GM21786 (cell line): Measurements from ENCODE around the gene MOB3A.
"Not testable (repeated sequence)": the region's sequence is repeated elsewhere in the genome, so short reads cannot be mapped to it uniquely, and the experiment has no call there.

ENCODE experiments used
- ATAC-seq: cut with Tn5 transposase; IDR thresholded peaks from one replicate; pipeline ENCODE4 v1.9.1; 2021; ENCODE audit not compliant: unreplicated experiment

MOB3A gene

DNA sequence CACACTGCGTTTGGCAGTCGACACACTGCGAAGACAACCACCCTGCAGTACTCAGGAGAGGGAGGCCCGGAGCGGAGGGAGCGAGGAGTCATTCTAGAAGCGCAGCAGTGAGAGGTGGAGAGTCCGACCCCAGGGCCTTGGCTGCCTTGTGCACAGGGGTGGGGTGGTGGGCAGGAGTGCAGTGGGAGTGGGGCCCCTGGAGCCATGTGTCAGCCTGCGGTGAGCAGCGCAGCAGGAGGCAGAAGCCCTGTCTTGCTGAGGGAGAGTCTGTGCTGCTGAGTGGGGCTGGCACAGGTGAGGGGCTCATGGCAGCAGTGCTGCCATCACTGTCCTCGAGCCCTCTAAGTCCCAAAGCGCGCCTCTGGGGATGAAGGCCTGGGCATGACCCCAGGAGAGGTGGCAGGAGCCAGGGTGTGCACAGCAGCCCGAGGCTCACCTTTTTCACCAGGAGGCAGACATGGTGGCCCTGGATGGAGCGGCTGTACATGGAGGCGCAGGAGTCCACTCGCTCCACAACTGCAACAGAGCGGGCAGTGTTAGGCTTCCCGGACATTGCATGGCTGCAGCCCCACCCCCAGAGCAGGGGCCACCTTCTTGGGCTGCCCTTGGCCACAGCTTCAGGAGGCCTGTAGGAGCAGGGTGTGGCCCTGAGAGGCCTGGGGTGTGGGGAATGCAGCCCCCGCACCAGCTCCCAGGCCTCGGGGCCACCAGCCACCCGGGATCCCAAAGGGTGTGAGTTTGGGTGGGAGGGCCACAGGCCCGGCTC is 12.3 kb upstream of the MOB3A start:
- no peak for ATAC-seq

DNA sequence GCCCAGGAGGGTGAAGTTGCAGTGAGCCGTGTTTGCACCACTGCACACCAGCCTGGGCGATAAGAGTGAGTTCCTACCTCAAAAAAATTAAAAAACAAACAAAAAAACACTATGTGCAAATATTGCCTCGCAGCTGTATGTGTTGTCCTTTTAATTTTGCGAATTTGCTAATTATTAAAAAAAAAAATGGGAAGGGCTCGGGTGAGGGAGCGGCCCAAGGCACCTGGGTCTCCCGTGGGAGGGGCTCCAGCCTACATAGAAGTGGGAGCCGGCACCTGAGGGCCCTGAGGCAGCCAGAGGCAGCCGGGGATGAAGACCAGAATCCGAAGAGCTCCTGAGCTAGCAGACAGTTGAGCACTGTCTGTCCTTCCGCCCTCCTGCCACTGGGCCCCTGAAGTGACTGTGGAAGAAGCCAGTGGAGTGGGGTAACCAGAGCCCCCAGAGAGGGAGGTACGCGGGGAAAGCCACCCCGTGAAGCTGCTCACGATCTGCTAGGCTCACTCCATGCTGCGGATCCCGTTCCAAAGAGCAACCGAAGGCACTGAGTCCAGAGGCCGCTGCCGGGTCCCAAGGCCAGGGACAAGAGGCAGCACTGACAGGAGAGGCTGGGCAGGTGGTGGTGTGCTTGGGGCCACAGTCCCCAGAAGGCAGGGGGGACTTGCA is 7.0 kb upstream of the MOB3A start:
- no peak for ATAC-seq

GRCh38 chr19:2101417-2102335 is 5.5 kb upstream of the MOB3A start:
- ATAC-seq: no peak

DNA sequence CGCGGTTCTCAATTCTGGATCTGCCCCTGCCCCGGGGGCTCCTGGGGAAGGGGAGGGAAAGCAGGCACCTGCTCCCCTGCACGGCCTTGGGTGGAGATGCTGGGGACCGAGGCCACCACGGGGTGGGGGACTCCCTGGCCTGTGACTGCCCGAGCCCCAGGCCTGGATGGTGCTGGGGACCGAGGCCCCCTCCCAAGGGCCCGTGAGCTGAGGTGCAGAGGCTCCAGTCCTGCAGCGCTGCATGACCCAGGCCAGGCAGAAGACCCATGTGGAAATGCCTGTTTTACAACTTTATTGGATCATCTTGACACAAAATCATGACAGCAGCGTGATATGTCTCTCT is 4.6 kb upstream of the MOB3A start:
- no peak for ATAC-seq

DNA sequence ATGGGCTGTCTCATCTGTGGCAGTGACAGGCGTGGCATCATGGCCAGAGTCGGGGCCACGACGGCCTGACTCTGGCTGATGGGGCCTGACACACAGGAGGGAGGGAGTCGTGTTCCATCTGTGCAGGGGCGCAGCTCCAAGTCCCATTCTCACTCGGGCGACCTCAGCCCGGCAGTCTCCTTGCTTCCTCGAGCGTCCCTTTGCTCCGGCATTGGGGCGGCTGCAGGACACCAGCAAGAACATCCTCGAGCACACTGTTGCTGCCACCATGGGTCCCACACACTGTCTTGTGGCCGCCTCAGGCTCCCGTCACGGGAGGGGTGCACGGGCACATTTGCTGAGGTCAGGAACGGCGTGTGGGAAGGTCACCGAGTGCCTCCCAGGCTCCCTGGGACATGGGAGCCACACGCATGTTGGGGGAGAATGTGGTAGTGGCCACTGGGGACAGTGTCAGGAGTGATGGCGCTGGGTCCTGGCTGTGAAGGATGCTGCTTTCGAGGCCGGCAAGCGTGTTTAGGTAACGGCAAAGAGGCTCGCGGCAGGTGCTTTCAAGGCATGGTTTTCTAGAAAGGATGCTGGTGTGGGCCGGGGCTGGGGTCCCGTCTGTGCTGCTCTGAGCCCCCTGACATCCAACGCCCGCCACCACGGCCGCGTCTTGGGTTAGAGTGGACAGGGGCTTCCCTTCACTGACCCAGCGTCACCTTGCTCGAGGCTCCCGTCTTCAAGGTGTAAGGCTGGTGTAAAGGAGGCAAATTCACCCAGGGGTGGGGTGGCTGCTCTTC is 4.0 kb upstream of the MOB3A start:
- no peak for ATAC-seq

DNA sequence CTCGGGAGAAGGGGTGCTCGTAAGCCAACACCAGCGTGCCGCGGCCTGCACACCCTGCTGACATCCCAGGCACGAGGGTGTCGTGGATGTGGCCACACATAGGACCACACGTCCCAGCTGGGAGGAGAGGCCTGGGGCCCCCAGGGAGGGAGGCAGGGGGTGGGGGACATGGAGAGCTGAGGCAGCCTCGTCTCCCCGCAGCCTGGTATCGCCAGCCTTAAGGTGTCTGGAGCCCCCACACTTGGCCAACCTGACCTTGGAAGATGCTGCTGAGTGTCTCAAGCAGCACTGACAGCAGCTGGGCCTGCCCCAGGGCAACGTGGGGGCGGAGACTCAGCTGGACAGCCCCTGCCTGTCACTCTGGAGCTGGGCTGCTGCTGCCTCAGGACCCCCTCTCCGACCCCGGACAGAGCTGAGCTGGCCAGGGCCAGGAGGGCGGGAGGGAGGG is 3.0 kb upstream of the MOB3A start:
- no peak for ATAC-seq

DNA sequence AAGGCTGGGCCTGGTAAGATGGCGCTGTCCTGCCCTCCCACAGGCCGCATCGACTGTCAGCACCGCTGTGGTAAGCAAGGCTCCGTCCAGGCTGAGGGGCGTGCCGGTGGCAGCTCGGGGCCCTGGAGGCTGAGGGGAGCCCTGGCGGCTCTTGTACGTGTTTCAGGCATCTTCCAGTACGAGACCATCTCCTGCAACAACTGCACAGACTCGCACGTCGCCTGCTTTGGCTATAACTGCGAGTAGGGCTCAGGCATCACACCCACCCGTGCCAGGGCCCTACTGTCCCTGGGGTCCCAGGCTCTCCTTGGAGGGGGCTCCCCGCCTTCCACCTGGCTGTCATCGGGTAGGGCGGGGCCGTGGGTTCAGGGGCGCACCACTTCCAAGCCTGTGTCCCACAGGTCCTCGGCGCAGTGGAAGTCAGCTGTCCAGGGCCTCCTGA is 1.8 kb upstream of the MOB3A start:
- ATAC-seq: no peak

DNA sequence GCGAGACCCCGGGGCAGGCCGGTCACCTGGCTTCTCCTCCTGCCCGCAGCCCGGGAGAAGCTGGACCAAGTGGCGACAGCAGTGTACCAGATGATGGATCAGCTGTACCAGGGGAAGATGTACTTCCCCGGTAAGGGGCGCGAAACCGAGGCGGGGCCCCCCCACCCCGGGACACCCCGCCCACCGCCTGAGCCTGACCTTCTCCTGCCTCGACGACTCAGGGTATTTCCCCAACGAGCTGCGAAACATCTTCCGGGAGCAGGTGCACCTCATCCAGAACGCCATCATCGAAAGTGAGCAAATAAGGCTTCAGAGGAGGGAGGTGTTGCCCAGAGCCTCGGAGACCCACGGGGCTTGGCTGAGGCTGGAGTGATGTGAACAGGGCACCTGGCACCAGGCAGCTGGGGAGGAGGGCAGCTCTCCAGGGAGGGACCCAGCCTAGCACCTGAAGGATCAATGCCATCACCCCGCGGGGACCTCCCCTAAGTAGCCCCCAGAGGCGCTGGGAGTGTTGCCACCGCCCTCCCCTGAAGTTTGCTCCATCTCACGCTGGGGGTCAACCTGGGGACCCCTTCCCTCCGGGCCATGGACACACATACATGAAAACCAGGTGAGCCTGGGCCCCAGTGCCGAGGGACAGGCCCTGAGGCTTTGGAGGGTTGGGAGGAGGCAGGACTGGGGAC is 1.2 kb upstream of the MOB3A start:
- no peak for ATAC-seq

GRCh38 chr19:2096480-2097202 is 515 bp upstream of the MOB3A start, which contains the start of gene IZUMO4:
Gene IZUMO4 (plus strand): TSS chr19:2096915. CDS start chr19:2096946, 31 bp downstream.
- peak; percentile 68 for ATAC-seq

DNA sequence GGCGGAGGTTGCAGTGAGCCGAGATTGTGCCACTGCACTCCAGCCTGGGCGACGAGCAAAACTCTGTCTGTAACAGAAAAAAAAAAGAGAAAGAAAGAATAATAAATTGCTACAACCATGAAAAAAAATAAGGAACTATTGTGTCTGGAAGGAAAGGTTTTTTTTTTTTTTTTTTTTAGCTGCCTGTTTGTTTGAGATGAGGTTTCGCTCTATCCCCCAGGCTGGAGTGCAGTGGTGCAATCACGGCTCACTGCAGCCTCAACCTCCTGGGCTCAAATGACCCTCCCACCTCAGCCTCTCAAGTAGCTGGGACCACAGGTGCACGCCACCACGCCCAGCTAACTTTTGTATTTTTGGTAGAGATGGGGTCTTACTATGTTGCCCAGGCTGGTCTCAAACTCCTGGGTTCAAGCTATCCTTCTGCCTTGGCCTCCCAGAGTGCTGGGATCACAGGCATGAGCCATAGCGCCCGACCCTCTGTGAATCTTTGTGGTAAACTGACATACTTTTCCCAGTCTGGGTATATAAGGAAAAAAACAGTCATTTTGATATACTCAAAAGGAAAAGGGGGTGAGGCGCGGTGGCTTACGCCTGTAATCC is 4.1 kb downstream of the MOB3A start:
- ATAC-seq: not testable (repeated sequence)

DNA sequence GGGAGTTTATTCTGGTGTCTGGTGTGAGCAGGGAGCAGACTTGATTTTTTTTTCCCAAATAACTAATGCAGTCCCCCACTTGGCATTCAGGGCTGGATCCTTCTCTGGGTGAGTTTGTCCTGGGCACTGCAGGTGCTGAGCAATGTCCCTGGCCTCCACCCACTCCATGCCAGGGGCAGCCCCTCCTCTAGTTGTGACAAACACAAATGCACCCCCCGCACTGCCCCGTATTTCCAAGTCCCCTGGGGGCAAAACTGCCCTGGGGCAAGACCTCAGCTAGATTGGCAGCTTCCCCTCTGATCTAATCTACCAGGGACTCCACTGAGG is 6.4 kb downstream of the MOB3A start:
- ATAC-seq: no peak

DNA sequence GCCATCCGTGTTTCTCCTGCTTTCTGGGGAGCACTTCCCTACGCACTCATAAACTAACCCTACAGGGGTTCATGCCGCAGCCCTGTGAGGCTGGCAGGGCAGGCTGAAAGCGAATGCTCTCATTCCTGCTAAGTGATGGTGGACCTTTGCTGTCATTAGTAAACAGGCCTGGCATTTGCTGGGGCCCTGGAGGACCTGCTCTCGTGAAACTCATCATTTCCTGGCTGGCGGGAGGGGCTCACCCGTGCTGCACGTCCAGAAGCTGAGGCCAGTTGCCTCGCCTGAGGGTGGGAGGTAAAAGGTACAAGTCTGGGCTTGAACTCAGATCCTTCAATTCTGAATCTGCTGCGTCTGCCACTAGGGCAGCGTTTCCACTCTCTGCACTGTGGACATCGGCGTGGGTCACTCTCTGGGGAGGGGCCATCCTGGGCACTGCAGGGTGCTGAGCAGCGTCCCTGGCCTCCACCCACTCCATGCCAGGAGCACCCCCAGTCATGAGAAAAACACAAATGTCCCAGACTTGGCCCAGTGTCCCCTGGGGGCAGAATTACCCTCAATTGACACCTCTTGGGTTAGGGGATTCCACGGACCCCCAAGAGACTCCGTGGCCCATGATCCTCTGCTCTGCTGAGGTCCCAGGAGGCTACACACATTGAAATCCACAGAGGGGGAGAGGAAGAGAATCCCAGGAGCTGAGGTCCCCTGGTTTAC is 7.0 kb downstream of the MOB3A start:
- no peak for ATAC-seq

DNA sequence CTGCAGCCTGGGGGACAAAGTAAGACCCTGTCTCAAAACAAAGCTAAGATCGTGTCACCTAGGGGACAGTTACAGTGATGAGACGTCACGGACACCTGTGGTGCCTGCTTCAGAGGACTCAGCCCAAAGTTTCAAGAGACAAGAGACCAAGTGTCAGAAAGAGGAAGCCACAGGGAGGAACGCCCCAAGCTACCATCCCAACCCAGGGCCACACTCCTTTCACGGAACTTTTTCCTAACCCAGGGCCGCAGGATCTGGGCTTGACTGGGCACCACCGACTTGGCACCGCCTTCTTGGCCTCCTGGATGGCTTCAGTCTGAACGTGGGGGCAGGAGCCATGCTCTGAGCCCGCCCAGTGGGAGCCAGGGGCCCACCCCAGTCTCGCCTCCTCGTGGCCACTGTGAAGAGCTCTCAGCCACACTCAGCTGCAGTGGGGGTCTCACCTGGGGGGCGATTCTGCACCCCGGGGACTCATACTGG is 8.5 kb downstream of the MOB3A start:
- ATAC-seq: no peak

- not testable (repeated sequence) for ATAC-seq
Measured at GRCh38 chr19:2086695-2087620, 9.2 kb downstream of the MOB3A start.

DNA sequence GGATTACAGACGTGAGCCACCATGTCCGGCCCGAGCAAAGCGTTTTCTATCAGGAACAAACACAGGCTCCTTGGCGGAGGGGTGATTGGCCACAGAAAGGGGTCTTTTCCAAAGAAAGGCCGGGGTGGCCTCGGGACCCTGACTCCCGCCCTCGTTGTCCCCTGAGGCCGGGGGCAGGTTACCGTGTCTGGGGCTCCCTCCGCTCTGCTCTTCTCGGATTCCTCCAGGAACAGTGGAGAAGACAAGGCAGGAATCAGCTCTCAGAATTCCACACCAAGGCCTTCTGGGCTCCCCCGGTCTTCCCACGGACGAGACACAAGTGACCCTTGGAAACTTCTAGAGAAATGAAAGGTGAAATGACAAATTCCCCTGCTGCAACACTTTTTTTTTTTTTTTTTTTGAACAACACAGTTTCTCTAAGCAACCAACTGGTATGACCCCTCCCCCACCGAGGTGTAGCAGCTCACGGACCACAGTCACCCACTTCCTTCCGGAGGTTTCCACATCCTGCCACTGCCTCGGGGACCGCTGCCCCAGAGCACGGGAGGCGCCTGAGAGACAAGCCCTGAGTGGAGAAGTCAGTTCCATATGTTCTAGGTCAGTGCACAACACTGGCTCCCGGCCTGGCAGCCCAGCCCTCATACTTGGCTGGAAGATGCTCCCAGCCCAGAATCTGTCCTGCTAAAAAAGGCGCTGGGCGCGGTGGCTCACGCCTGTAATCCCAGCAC is 11.0 kb downstream of the MOB3A start:
- ATAC-seq: peak; percentile 28

GRCh38 chr19:2083174-2083854 is 12.8 kb downstream of the MOB3A start:
- no peak for ATAC-seq
